Activated naive CD8-positive, alpha-beta T cell treated with anti-CD3 and anti-CD28 coated beads, Interleukin-2, amount 10 ng/mL, durations not matched to agents 7 days and 5 days (primary cell): Measurements from ENCODE around the gene CCNB1. TPM values are rescaled to one million over a fixed set of nuclear protein-coding genes. Genes with fewer than 3 reads are reported as not detected.

Experiments
- total RNA-seq, 2 experiments: library from RNA; stranded (reverse); gene quantifications; one replicate each; pipeline ENCODE4 v1.2.3, GENCODE V29; 2021

The CCNB1 gene
- total RNA-seq, 2 experiments from 2014 or later = 116 to 118 TPM

Other genes starting within 250 kb of the CCNB1 start
- 10 to 100 TPM; 34.3 to 34.8 TPM for gene SLC30A5, start 73.1 kb upstream of the CCNB1 start, total RNA-seq
- 10 to 100 TPM; 41.3 to 42.8 TPM for gene CENPH, start 22.4 kb downstream of the CCNB1 start, total RNA-seq
- gene CDK7, start 67.7 kb downstream of the CCNB1 start, total RNA-seq = 10 to 100 TPM; 21.2 to 23.7 TPM
- gene CCDC125, start 165.7 kb downstream of the CCNB1 start, total RNA-seq = 10 to 100 TPM in 1 of 2 experiments, 1 to 10 TPM in 1; 8.3 to 12.0 TPM
- gene AK6, start 202.4 kb downstream of the CCNB1 start, total RNA-seq = 10 to 100 TPM; 24.7 to 33.3 TPM
- gene TAF9, start 202.4 kb downstream of the CCNB1 start, total RNA-seq = 10 to 100 TPM; 47.3 to 52.9 TPM
- gene RAD17, start 202.7 kb downstream of the CCNB1 start, total RNA-seq = 10 to 100 TPM; 25.8 to 28.2 TPM
- under 1 TPM; 0.42 to 0.43 TPM for gene MARVELD2, start 248.0 kb downstream of the CCNB1 start, total RNA-seq